Measurements from ENCODE around the gene KAT14.
A peak's percentile ranks its signal among the peaks of the same experiment; 100 is the strongest.

KAT14 gene

DNA sequence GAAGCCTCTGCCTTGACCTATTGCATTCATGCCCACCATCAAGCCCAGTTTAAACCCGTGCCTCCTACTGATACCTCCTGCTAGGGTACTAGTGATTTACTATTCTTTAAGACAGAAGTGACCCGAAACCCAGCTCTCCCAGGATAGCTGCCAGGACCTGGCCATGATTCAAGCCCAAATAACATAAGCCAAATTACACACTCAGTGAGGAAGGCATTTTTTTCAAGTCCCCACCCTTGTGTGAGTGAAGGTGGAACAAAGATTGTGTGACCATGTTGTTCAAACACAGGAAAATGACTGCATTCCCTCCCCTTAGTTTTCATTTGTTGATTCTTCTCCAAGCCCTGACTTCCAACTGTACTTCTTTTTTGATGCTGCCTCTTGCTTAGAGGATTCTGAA, 3.7 kb upstream of the KAT14 start:
- H3K27ac ChIP-seq, result no peak overlapping the region
- H3K9ac ChIP-seq, result no peak overlapping the region
- no peaks in the 10 kb centered on the region for H3K36me3 ChIP-seq (ENCODE audit: control insufficient read depth, insufficient read depth, low read length)
- TF ChIP-seq, protein P1, sequence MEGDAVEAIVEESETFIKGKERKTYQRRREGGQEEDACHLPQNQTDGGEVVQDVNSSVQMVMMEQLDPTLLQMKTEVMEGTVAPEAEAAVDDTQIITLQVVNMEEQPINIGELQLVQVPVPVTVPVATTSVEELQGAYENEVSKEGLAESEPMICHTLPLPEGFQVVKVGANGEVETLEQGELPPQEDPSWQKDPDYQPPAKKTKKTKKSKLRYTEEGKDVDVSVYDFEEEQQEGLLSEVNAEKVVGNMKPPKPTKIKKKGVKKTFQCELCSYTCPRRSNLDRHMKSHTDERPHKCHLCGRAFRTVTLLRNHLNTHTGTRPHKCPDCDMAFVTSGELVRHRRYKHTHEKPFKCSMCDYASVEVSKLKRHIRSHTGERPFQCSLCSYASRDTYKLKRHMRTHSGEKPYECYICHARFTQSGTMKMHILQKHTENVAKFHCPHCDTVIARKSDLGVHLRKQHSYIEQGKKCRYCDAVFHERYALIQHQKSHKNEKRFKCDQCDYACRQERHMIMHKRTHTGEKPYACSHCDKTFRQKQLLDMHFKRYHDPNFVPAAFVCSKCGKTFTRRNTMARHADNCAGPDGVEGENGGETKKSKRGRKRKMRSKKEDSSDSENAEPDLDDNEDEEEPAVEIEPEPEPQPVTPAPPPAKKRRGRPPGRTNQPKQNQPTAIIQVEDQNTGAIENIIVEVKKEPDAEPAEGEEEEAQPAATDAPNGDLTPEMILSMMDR (IDR thresholded peaks at IDR 0.05), result no peak
- no peaks in the 10 kb centered on the region for H3K9me3 ChIP-seq (ENCODE audit: control insufficient read depth, low read length)
- H3K27me3 ChIP-seq (ENCODE audit: control insufficient read depth, insufficient read depth, low read length), result no peaks in the 10 kb centered on the region
- no peak overlapping the region for H3K4me3 ChIP-seq (ENCODE audit: low read depth, low read length)
- peak overlapping the region; percentile 48 for H2AFZ ChIP-seq
- no peaks in the 10 kb centered on the region for H3K4me1 ChIP-seq
- H3K4me2 ChIP-seq (ENCODE audit: low read length), result no peak overlapping the region
- H3K79me2 ChIP-seq, result peaks cover 6% of the 10 kb centered on the region

DNA sequence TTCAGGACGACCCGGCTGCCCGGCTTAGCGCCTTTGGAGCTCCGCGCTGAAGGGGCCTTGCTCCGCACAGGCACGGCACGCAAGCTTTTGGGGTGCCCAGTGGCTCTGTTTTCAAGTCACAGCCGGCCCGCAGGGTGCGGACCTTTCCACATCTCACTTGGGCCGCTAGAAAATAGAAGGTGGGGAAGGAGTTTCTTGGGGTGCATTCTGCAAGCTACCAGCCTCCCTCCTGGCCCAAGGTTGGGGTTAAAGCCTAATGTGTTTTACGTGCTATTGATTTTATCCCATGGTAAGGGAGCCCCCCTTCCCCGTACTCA, 561 bp downstream of the KAT14 start:
- Histone ChIP-seq H3K9ac (peak overlapping the region; percentile 90), H3K27ac (peak overlapping the region; percentile 87), H3K79me2 (peaks cover 21% of the 10 kb centered on the region), H2AFZ (peak overlapping the region; percentile 100), H3K4me2 (ENCODE audit: low read length) (peak overlapping the region; percentile 92), H3K4me3 (ENCODE audit: low read depth, low read length) (peak overlapping the region; percentile 77), H3K9me3 (ENCODE audit: control insufficient read depth, low read length) (no peaks in the 10 kb centered on the region), H3K27me3 (ENCODE audit: control insufficient read depth, insufficient read depth, low read length) (no peaks in the 10 kb centered on the region), H3K4me1 (peaks cover 5% of the 10 kb centered on the region), H3K36me3 (ENCODE audit: control insufficient read depth, insufficient read depth, low read length) (no peaks in the 10 kb centered on the region)
- TF ChIP-seq, protein P1 (IDR thresholded peaks at IDR 0.05), result no peak

DNA sequence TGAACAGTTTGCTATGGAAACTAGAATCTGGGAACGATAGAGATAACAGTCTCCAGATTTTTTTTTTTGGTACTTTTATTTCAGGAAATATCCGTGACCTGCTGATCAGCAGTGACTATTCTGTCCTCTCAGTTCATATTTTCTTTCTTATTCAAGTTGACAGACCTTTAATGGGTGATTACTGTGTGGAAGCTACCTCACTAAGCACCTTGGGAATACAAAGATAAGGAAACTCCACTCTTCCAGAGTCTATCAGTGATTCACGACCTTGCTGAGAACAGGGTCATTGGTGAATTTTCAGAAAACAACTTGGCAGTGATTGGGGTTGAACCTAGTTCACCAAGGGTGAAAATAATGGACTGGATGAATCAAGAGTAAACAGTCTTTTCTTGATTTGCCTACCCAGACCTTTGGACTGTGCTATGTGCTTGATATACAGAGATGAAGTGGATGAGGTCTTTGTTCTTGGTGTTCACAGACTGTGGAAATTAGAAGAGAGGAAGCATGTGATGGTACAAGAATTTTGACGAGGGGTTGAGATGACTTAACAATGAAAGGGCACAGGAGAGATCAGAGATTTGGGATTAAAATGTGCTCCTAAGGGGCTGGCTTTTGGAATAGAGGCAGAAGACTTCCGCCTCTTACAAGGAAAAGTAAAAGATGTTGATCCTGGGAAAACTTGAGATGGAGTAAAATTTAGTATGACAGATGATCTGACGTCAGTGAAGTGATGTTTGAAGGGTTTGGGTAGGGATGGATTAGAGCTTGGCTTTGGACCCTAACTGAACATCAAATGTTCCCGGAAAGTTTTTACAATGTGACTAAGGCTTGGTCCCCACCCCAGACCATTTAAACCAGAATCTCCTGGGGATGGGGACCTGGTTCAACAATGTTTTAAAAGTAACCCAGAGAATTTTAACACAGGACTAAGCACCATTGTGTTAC, 1.2 kb downstream of the KAT14 start:
- Histone ChIP-seq H3K9ac (no peak overlapping the region), H3K36me3 (ENCODE audit: control insufficient read depth, insufficient read depth, low read length) (no peaks in the 10 kb centered on the region), H3K9me3 (ENCODE audit: control insufficient read depth, low read length) (no peaks in the 10 kb centered on the region), H2AFZ (peak overlapping the region; percentile 100), H3K79me2 (peaks cover 21% of the 10 kb centered on the region), H3K4me3 (ENCODE audit: low read depth, low read length) (peak overlapping the region; percentile 77), H3K27me3 (ENCODE audit: control insufficient read depth, insufficient read depth, low read length) (no peaks in the 10 kb centered on the region), H3K4me1 (peaks cover 5% of the 10 kb centered on the region), H3K27ac (no peak overlapping the region), H3K4me2 (ENCODE audit: low read length) (peak overlapping the region; percentile 92)
- TF ChIP-seq, protein P1 (IDR thresholded peaks at IDR 0.05), result no peak

DNA sequence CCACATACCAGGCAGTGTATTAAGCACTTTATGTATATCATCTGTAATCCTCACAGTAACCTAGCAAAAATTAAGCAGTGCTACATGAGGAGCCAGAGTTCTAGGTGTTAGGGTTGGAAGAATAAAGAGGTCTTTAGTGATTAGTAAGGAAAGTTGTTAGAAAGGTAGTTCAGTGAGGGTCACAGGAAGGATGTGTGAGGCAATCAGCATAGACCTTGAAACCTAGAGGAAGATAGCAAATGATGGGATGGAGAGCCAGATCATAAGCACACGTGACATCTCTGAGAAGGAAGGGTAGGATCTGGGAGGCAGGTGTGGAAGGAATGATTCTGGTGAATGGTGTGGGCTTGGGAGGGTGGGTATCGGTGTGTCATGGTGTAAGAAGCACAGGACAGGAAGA, 2.2 kb downstream of the KAT14 start:
- Histone ChIP-seq H3K27ac (no peak overlapping the region), H2AFZ (no peak overlapping the region), H3K4me1 (peaks cover 5% of the 10 kb centered on the region), H3K4me3 (ENCODE audit: low read depth, low read length) (no peak overlapping the region), H3K4me2 (ENCODE audit: low read length) (no peak overlapping the region), H3K27me3 (ENCODE audit: control insufficient read depth, insufficient read depth, low read length) (no peaks in the 10 kb centered on the region), H3K9ac (no peak overlapping the region), H3K9me3 (ENCODE audit: control insufficient read depth, low read length) (no peaks in the 10 kb centered on the region), H3K36me3 (ENCODE audit: control insufficient read depth, insufficient read depth, low read length) (no peaks in the 10 kb centered on the region), H3K79me2 (peaks cover 21% of the 10 kb centered on the region)
- TF ChIP-seq, protein P1 (IDR thresholded peaks at IDR 0.05), result no peak

Measured in parathyroid adenoma (tissue), 2 donors.